IMR-90 (cell line): ENCODE data around the gene SEMA4D. TPM values are rescaled to one million over a fixed set of nuclear protein-coding genes. Genes with fewer than 3 reads are reported as not detected.

ENCODE experiments used
- ATAC-seq: fragments of 200-7000 bp; cut with Tn5 transposase; 2 replicates; pipeline ENCODE4 v1.9.1; 2020; ENCODE audit warnings: low read depth, mild to moderate bottlenecking, moderate library complexity
- BruUV-seq: library from RNA; stranded (reverse); fragments of 400-500 nt; replicated peaks from 2 replicates; lab custom pipeline; 2021; lab: Mats Ljungman, UMichigan
- CTCF ChIA-PET: fragments of 300-600 bp; formaldehyde crosslinking; extraction: SDS; loops from one replicate; lab custom pipeline; 2021; ENCODE audit warnings: antibody characterized with exemption; lab: Yijun Ruan, JAX
- POLR2A ChIA-PET: fragments of 300-600 bp; sonication (Branson Sonifier 250); formaldehyde crosslinking; loops from one replicate; lab custom pipeline; 2022; ENCODE audit warnings: antibody characterized with exemption; ENCODE audit not compliant: unreplicated experiment; lab: Charles Lee
- DNase-seq: peaks from one replicate; pipeline ENCODE4 v3.0.0; 2013
- H2AFZ ChIP-seq: replicated peaks from 2 replicates; pipeline ENCODE3; 2013; ENCODE audit warnings: low read length, mild to moderate bottlenecking; ENCODE audit not compliant: poor library complexity
- H2AK5ac ChIP-seq: 2 replicates; pipeline ENCODE4 v1.6.1; 2013; ENCODE audit warnings: low read depth, low read length, inconsistent platforms
- H2AK9ac ChIP-seq: replicated peaks from 2 replicates; pipeline ENCODE3; 2013; ENCODE audit warnings: mild to moderate bottlenecking, low read depth, low read length, moderate library complexity; ENCODE audit not compliant: poor library complexity
- H2BK120ac ChIP-seq: 2 replicates; pipeline ENCODE4 v1.6.1; 2013; ENCODE audit warnings: low read depth, low read length, inconsistent platforms
- H2BK15ac ChIP-seq: 3 replicates; pipeline ENCODE4 v1.6.1; 2013; ENCODE audit warnings: low read depth, low read length, inconsistent platforms
- H2BK20ac ChIP-seq: 2 replicates; pipeline ENCODE4 v1.6.1; 2013; ENCODE audit warnings: low read depth, mild to moderate bottlenecking, inconsistent platforms, low read length, moderate library complexity
- H2BK5ac ChIP-seq: 2 replicates; pipeline ENCODE4 v1.6.1; 2013; ENCODE audit warnings: mild to moderate bottlenecking, low read depth, low read length, inconsistent platforms; ENCODE audit not compliant: poor library complexity, severe bottlenecking
- H3K14ac ChIP-seq: replicated peaks from 2 replicates; pipeline ENCODE4 v1.6.1; 2013; ENCODE audit warnings: low read depth, low read length, inconsistent platforms
- H3K18ac ChIP-seq: 2 replicates; pipeline ENCODE4 v1.6.1; 2013; ENCODE audit warnings: low read depth, low read length, control low read depth
- H3K23ac ChIP-seq: 2 replicates; pipeline ENCODE4 v1.6.1; 2013; ENCODE audit warnings: low read depth, low read length, inconsistent platforms
- H3K27ac ChIP-seq: 2 replicates; pipeline ENCODE4 v1.5.1; 2013; ENCODE audit warnings: mild to moderate bottlenecking, control low read depth, low read length; ENCODE audit not compliant: insufficient read depth
- H3K27me3 ChIP-seq: 2 replicates; pipeline ENCODE4 v1.6.1; 2013; ENCODE audit warnings: low read length; ENCODE audit not compliant: control insufficient read depth, insufficient read depth
- H3K36me3 ChIP-seq: 2 replicates; pipeline ENCODE4 v1.6.1; 2013; ENCODE audit warnings: low read length, mixed read lengths; ENCODE audit not compliant: control insufficient read depth, insufficient read depth
- H3K4ac ChIP-seq: 2 replicates; pipeline ENCODE4 v1.6.1; 2013; ENCODE audit warnings: low read depth, low read length, inconsistent platforms
- H3K4me1 ChIP-seq: 2 replicates; pipeline ENCODE4 v1.6.1; 2013; ENCODE audit warnings: low read length, mixed read lengths; ENCODE audit not compliant: control insufficient read depth, insufficient read depth
- H3K4me2 ChIP-seq: 2 replicates; pipeline ENCODE4 v1.6.1; 2013; ENCODE audit warnings: low read depth, mild to moderate bottlenecking, control low read depth, low read length, moderate library complexity
- H3K4me3 ChIP-seq: 2 replicates; pipeline ENCODE4 v1.5.1; 2013; ENCODE audit warnings: low read depth, mild to moderate bottlenecking, control low read depth, low read length, moderate library complexity; ENCODE audit not compliant: insufficient read depth
- H3K56ac ChIP-seq: 2 replicates; pipeline ENCODE4 v1.6.1; 2013; ENCODE audit warnings: low read length, inconsistent platforms; ENCODE audit not compliant: insufficient read depth; ENCODE audit errors: extremely low read depth
- H3K79me1 ChIP-seq, 2 experiments: 2 replicates each; pipeline ENCODE4 v1.6.1; 2013; ENCODE audit warnings: low read length in 2 of 2, inconsistent platforms in 1 of 2, low read depth in 1 of 2
- H3K9ac ChIP-seq: 2 replicates; pipeline ENCODE4 v1.6.1; 2013; ENCODE audit warnings: low read depth, low read length, control low read depth
- H3K9me1 ChIP-seq: 2 replicates; pipeline ENCODE4 v1.6.1; 2013; ENCODE audit warnings: low read length, inconsistent platforms; ENCODE audit not compliant: insufficient read depth
- H3K9me3 ChIP-seq: 2 replicates; pipeline ENCODE4 v1.6.1; 2013; ENCODE audit warnings: low read length; ENCODE audit not compliant: control insufficient read depth, insufficient read depth
- H4K20me1 ChIP-seq: 2 replicates; pipeline ENCODE4 v1.6.1; 2013; ENCODE audit warnings: low read length, inconsistent platforms; ENCODE audit not compliant: insufficient read depth
- H4K5ac ChIP-seq: 2 replicates; pipeline ENCODE4 v1.6.1; 2013; ENCODE audit warnings: mild to moderate bottlenecking, low read depth, low read length, control low read depth
- H4K8ac ChIP-seq, 2 experiments: 2 replicates each; pipeline ENCODE4 v1.6.1; 2013; ENCODE audit warnings: low read depth in 2 of 2, low read length in 2 of 2, control low read depth in 1 of 2, inconsistent platforms in 1 of 2
- H4K91ac ChIP-seq: 2 replicates; pipeline ENCODE4 v1.6.1; 2013; ENCODE audit warnings: low read depth, low read length, inconsistent platforms; ENCODE audit not compliant: insufficient read depth
- FOS ChIP-seq: fragments of 150-350 bp; IDR thresholded peaks from 2 replicates; pipeline ENCODE4 v1.6.1; 2016; ENCODE audit warnings: low read depth, low read length
- WGBS, 2 experiments: methylation state at CpG; one replicate each; pipeline versions ENCODE4 v1.1.5 to v1.1.7; 2013; ENCODE audit warnings: missing lambda C conversion rate in 2 of 2; ENCODE audit not compliant: insufficient read length in 1 of 2; ENCODE audit errors: extremely low coverage in 2 of 2; 5-methylcytosine and 5-hydroxymethylcytosine counted together
- dilution Hi-C: fragments of 300-500 bp; cut with HindIII; formaldehyde crosslinking; loops from one replicate; pipeline ENCODE4 v1.14.3; 2018; ENCODE audit warnings: low sequenced_read_pairs; ENCODE audit not compliant: unreplicated experiment
- in situ Hi-C: fragments of 300-500 bp; cut with MboI; formaldehyde crosslinking; loops from 3 replicates; pipeline ENCODE4 v1.14.3; 2019; ENCODE audit warnings: low sequenced_read_pairs, inconsistent platforms, mixed read lengths
- intact Hi-C: fragments of 100-400 bp; cut with micrococcal nuclease; formaldehyde crosslinking; loops from 2 replicates; pipeline ENCODE4 v1.10.0; 2022
- polyA plus RNA-seq, 3 experiments: library from polyadenylated mRNA; depleted of rRNA; stranded (reverse); fragments of >200 nt; gene quantifications; 2 replicates each; pipeline ENCODE4 v1.2.3, GENCODE V29; 2012; ENCODE audit warnings: low replicate concordance in 1 of 3
- total RNA-seq: library from RNA; depleted of rRNA; stranded (reverse); fragments of >200 nt; gene quantifications from 2 replicates; pipeline ENCODE4 v1.2.3, GENCODE V29; 2012
- TF ChIP-seq, protein P1 (sequence below): conservative IDR thresholded peaks from 2 replicates; pipeline ENCODE4 v1.5.1; 2012; ENCODE audit warnings: mild to moderate bottlenecking, low read depth, low read length, improper control_type of control experiment
- TF ChIP-seq, protein P2 (sequence below): fragments of 150-350 bp; IDR thresholded peaks from 2 replicates; pipeline ENCODE4 v1.6.1; 2017; ENCODE audit warnings: mild to moderate bottlenecking, antibody characterized with exemption, low read length, low read depth

SEMA4D gene
- total and polyA plus RNA-seq, 2 of the 4 experiments (the other 2 are of a cell fraction), result 0.90 to 1.5 TPM

DNA sequence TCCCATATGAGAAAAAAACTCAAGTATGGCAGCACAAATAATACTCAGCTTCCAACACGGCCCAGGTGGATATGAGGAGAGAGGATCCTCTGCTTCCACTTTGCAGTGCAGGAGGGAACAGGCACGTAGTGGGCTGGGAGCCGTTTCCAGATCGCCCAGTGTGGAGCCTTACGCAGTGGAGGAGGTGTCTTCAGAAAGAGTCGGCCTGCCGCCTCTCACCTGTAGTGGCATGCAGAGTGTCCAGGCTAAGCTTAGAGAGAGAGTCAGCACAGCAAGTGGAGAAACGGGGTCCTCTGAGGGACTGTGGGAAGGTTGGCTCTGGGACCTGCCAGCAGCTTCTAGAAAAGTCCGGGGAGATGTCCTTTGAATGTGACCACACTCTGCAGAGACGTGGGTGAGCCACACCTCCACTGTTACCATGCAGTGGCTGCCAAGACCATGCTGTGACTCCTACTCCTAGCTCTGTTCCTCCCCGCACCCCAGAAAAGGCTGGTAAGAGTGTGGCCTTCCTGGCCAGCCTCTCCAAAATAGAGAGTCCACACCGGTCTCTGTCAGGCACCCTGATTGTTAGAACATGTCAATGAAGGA lies 3.5 kb upstream of the SEMA4D start:
- TF ChIP-seq, protein P1, sequence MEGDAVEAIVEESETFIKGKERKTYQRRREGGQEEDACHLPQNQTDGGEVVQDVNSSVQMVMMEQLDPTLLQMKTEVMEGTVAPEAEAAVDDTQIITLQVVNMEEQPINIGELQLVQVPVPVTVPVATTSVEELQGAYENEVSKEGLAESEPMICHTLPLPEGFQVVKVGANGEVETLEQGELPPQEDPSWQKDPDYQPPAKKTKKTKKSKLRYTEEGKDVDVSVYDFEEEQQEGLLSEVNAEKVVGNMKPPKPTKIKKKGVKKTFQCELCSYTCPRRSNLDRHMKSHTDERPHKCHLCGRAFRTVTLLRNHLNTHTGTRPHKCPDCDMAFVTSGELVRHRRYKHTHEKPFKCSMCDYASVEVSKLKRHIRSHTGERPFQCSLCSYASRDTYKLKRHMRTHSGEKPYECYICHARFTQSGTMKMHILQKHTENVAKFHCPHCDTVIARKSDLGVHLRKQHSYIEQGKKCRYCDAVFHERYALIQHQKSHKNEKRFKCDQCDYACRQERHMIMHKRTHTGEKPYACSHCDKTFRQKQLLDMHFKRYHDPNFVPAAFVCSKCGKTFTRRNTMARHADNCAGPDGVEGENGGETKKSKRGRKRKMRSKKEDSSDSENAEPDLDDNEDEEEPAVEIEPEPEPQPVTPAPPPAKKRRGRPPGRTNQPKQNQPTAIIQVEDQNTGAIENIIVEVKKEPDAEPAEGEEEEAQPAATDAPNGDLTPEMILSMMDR, result no peak
- no peak for TF ChIP-seq FOS
- TF ChIP-seq, protein P2, sequence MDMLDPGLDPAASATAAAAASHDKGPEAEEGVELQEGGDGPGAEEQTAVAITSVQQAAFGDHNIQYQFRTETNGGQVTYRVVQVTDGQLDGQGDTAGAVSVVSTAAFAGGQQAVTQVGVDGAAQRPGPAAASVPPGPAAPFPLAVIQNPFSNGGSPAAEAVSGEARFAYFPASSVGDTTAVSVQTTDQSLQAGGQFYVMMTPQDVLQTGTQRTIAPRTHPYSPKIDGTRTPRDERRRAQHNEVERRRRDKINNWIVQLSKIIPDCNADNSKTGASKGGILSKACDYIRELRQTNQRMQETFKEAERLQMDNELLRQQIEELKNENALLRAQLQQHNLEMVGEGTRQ, result no peak
- Histone ChIP-seq H3K27me3 (peaks cover 16% of the 10 kb centered on the region), H3K79me1 (no peaks in the 10 kb centered on the region; a peak in 1 of 4 replicates), H4K8ac (no peak overlapping the region), H2BK20ac (no peak overlapping the region), H3K9me1 (no peaks in the 10 kb centered on the region), H4K20me1 (no peaks in the 10 kb centered on the region), H3K4me3 (no peak overlapping the region), H3K23ac (no peak overlapping the region), H3K4me2 (no peak overlapping the region), H2BK120ac (no peak overlapping the region), H4K91ac (no peak overlapping the region), H4K5ac (no peak overlapping the region), H3K27ac (no peak overlapping the region), H2BK15ac (no peak overlapping the region), H2BK5ac (no peak overlapping the region), H3K4ac (no peak overlapping the region), H3K36me3 (no peaks in the 10 kb centered on the region), H3K18ac (no peak overlapping the region), H3K9ac (no peak overlapping the region), H2AK9ac (no peak overlapping the region), H2AK5ac (no peak overlapping the region), H3K14ac (no peak overlapping the region), H3K9me3 (no peaks in the 10 kb centered on the region), H3K56ac (no peak overlapping the region), H3K4me1 (no peaks in the 10 kb centered on the region), H2AFZ (no peak overlapping the region)
- ChIA-PET POLR2A (no interaction called here), CTCF (no interaction called here)
- no TSS peak for BruUV-seq
- intact Hi-C loops, result no loop called here
- ATAC-seq (no peak), DNase-seq (no peak)
- in situ Hi-C loops, result no loop called here
- dilution Hi-C loops, result no loop called here
- WGBS, 2 experiments, result 60% methylated on average over 1 of the region's 12 CpGs; no CpG with 5 or more reads in 1 of the 2 experiments
